SK-N-MC (cell line): ENCODE results near the gene AAGAB.

Source experiments
- EZH2 ChIP-seq: fragments of 200-600 bp; sonication (generic); IDR thresholded peaks from one replicate; pipeline ENCODE4 v1.6.1; 2017; ENCODE audit warnings: antibody characterized with exemption
- POLR2AphosphoS5 ChIP-seq: IDR thresholded peaks from 2 replicates; pipeline ENCODE4 v1.6.1; 2012; ENCODE audit warnings: mild to moderate bottlenecking, low read depth, low read length, borderline replicate concordance

DNA sequence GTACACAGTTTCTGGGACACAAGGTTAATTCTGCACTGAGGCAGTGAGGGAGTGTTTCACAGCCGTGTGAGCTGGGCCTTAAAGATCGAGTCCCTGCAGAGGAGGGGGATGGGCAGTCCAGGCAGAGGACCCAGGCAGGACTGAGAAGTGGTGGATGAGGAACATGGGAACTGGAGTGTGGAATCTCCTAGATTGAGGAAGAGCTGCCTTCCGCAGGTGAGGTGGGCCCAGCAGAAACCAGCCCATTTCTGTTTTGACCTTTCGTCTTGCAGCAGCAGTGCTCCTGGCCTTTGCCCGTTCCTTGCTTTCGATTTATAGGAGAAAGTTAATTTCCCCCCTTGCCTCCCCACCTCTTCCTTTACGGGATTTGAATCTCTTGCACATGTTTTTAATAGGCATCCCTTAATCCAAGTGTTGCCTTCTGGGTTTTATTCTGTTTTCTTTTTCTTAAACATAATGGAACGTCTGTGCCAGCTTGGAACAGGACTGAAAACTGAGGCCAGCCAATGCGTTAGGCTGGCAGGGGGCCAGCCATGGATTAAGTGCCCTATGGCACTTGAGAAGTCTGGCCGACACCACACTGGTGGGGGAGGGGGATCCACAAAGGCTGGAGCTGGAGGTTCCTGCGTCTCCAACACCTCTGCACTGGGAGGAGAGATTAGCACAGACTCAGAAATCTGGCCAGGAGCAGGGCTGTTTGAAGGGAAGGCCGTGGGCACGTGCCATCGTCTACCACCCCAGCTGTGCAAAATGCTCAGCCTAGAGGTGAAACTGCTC, 78.1 kb downstream of the AAGAB start:
- TF ChIP-seq EZH2 (no peak), POLR2AphosphoS5 (no peak)
